Mesothelial cell of epicardium (in vitro differentiated cells): ENCODE data around the gene EFHD2. TPM values are rescaled to one million over a fixed set of nuclear protein-coding genes. Genes with fewer than 3 reads are reported as not detected.

Experiments used
- DNase-seq, 2 experiments: peaks; one replicate each; pipeline ENCODE4 v3.0.0; 2021; ENCODE audit warnings: low spot score in 2 of 2; ENCODE audit not compliant: unreplicated experiment in 2 of 2
- H3K27ac Mint-ChIP-seq: 2 replicates; pipeline ENCODE4 v1.8.0; 2021; ENCODE audit warnings: mixed read lengths
- H3K27me3 Mint-ChIP-seq: 2 replicates; pipeline ENCODE4 v1.8.0; 2021; ENCODE audit warnings: low read depth, mixed read lengths
- H3K36me3 Mint-ChIP-seq: 2 replicates; pipeline ENCODE4 v1.8.0; 2021; ENCODE audit warnings: mixed read lengths
- H3K4me1 Mint-ChIP-seq: 2 replicates; pipeline ENCODE4 v1.8.0; 2021; ENCODE audit warnings: mixed read lengths
- H3K4me3 Mint-ChIP-seq: 2 replicates; pipeline ENCODE4 v1.8.0; 2021; ENCODE audit warnings: mild to moderate bottlenecking, moderate library complexity, mixed read lengths
- H3K9me3 Mint-ChIP-seq: 2 replicates; pipeline ENCODE4 v1.8.0; 2021; ENCODE audit warnings: mixed read lengths
- CTCF ChIP-seq: fragments of 200-600 bp; sonication (generic); IDR thresholded peaks from one replicate; pipeline ENCODE4 v1.5.0; 2021; ENCODE audit warnings: antibody characterized with exemption; ENCODE audit not compliant: unreplicated experiment
- total RNA-seq: library from RNA; stranded (reverse); gene quantifications from 3 replicates; pipeline ENCODE4 v1.2.1, GENCODE V29; 2021

EFHD2 gene
- total RNA-seq, 1 donor from 2014 or later, result 16.2 TPM

DNA sequence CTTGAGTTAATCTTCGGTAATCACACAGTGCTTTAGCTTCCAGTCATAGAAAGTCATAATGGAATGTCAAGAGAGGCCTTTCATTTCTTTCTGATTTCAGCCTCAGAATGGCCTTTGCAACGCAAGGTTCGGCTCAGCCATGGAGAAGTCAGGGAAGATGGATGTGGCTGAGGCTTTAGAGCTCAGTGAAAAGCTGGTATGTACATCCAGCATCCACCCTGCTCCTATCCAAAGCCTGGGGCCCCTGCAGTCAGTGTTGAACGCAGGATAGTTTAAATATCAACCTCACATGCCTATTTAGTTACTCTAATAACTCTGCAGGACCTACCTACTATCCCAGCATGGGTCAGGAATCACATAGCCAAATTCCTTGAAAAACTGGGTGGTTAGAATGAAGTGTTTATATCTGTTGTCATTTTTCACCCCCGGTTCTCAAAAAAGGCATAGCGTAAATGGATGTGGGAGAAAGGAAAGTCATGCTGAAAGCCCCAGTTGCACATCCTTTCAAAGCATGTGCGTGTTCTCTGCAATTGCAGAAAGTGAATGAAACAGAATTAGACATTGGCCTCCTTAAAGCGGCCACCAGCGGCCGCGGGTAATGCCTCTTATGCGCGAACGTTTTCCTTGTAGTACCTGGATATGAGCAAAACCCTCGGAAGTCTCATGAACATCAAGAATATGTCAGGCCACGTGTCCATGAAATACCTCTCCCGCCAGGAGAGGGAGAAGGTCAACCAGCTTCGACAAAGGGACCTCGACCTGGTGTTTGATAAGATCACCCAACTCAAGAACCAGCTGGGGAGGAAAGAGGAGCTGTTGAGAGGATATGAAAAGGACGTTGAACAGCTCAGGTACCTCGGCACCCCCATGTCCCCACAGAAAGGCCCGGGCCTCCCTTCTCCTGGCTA lies 28.8 kb upstream of the EFHD2 start:
- no peaks in the 10 kb centered on the region for H3K36me3 Mint-ChIP-seq
- no peaks in the 10 kb centered on the region for H3K9me3 Mint-ChIP-seq
- no peak overlapping the region for H3K27ac Mint-ChIP-seq
- peaks cover 37% of the 10 kb centered on the region for H3K4me1 Mint-ChIP-seq
- peaks cover 48% of the 10 kb centered on the region for H3K27me3 Mint-ChIP-seq
- no peak for DNase-seq
- no peak overlapping the region for H3K4me3 Mint-ChIP-seq
- no peak for TF ChIP-seq CTCF

GRCh38 chr1:15381805-15382204 lies 27.9 kb upstream of the EFHD2 start:
- H3K27ac Mint-ChIP-seq, result no peak overlapping the region
- no peak overlapping the region for H3K4me3 Mint-ChIP-seq
- peaks cover 32% of the 10 kb centered on the region for H3K4me1 Mint-ChIP-seq
- no peak for DNase-seq
- no peaks in the 10 kb centered on the region for H3K9me3 Mint-ChIP-seq
- no peaks in the 10 kb centered on the region for H3K36me3 Mint-ChIP-seq
- H3K27me3 Mint-ChIP-seq, result peaks cover 57% of the 10 kb centered on the region
- no peak for TF ChIP-seq CTCF

- H3K36me3 Mint-ChIP-seq, result no peaks in the 10 kb centered on the region
- H3K27me3 Mint-ChIP-seq, result peaks cover 67% of the 10 kb centered on the region
- no peak for DNase-seq
- no peaks in the 10 kb centered on the region for H3K9me3 Mint-ChIP-seq
- TF ChIP-seq CTCF, result no peak
- H3K27ac Mint-ChIP-seq, result no peak overlapping the region
- H3K4me1 Mint-ChIP-seq, result peaks cover 23% of the 10 kb centered on the region
- H3K4me3 Mint-ChIP-seq, result no peak overlapping the region
These were observed 26.8 kb upstream of the EFHD2 start for GRCh38 chr1:15382601-15383518.

DNA sequence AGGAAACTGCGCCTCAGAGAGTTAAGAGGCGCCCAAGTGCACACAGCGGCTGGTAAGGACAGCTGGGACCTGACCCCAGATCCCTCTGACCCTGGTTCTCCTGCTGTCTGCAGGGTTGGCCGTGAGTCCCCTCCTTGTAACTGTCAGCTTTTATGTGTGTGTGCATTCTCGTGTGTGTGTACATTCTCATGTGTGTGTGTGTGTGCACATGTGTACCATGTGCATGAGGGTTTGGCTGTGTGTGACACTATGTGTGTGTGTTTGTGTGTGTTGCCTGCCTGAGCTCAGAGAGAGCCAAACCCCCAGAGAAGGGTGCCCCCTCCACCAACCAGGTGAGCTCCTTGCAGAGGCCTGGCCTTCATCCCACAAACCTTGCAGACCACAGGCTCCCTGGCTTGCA lies 25.9 kb upstream of the EFHD2 start:
- Mint-ChIP-seq H3K4me3 (no peak overlapping the region), H3K9me3 (no peaks in the 10 kb centered on the region), H3K27me3 (peaks cover 74% of the 10 kb centered on the region), H3K4me1 (peaks cover 20% of the 10 kb centered on the region), H3K36me3 (no peaks in the 10 kb centered on the region), H3K27ac (no peak overlapping the region)
- TF ChIP-seq CTCF, result no peak
- no peak for DNase-seq

- Mint-ChIP-seq H3K27me3 (peaks cover 77% of the 10 kb centered on the region), H3K27ac (no peak overlapping the region), H3K4me1 (peaks cover 18% of the 10 kb centered on the region), H3K4me3 (no peak overlapping the region), H3K36me3 (no peaks in the 10 kb centered on the region), H3K9me3 (no peaks in the 10 kb centered on the region)
- TF ChIP-seq CTCF, result no peak
- DNase-seq, result no peak
These were observed 25.3 kb upstream of the EFHD2 start for GRCh38 chr1:15384301-15384901.
